ENCODE measurements around the gene MVB12B.

DNA sequence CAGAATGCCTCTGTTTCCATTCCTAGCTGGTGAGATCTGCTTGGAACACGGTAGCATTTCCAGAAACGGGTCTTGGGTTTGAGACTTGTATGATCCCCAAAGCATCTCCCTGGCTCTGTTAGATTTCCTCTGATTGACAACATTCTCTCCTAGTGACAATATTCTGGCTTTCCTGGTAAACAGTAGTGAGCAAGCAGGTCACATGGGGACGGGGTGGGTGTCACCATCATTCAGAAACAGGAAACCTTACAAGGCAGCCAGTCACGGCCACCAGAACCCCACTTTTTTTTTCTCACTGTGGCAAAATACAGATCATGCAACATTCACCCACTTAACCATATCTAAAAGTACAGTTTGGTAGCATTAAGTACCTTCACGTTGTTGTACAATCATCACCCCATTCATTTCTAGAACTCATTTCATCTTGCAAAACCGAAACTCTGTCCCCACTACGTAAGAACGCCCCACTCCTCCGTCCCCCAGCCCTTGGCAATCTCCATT lies 197.0 kb downstream of the MVB12B start:
- no peak for TF ChIP-seq CTCF (IDR thresholded peaks at IDR 0.05)
- TF ChIP-seq POLR2A (IDR thresholded peaks at IDR 0.05) = no peak

Measured in Peyer's patch (tissue), 4 donors.